KOPT-K1 (cell line): ENCODE measurements around the gene LSM3.

ENCODE experiments used
- H3K27ac ChIP-seq: fragments of 200-600 bp; sonication (generic); 2 replicates; pipeline ENCODE4 v1.5.1; 2016; ENCODE audit warnings: antibody characterized with exemption, mild to moderate bottlenecking, low read depth, low read length; ENCODE audit not compliant: poor library complexity, severe bottlenecking
- H3K36me3 ChIP-seq: fragments of 200-600 bp; sonication (generic); 2 replicates; pipeline ENCODE4 v1.5.1; 2017; ENCODE audit warnings: antibody characterized with exemption, mild to moderate bottlenecking, low read length, moderate library complexity; ENCODE audit not compliant: insufficient read depth
- H3K9me3 ChIP-seq: fragments of 200-600 bp; sonication (generic); 2 replicates; pipeline ENCODE4 v1.5.1; 2017; ENCODE audit warnings: antibody characterized with exemption, low read length, mild to moderate bottlenecking; ENCODE audit not compliant: insufficient read depth, poor library complexity, severe bottlenecking

LSM3 gene

GRCh38 chr3:14161282-14161681 lies 17.3 kb upstream of the LSM3 start:
- Histone ChIP-seq H3K36me3 (peaks cover 97% of the 10 kb centered on the region), H3K27ac (no peak overlapping the region), H3K9me3 (peaks cover 20% of the 10 kb centered on the region)

- Histone ChIP-seq H3K36me3 (peaks cover 97% of the 10 kb centered on the region), H3K27ac (no peak overlapping the region), H3K9me3 (peaks cover 20% of the 10 kb centered on the region)
These were observed 16.4 kb upstream of the LSM3 start for GRCh38 chr3:14162178-14162577.

- Histone ChIP-seq H3K27ac (no peak overlapping the region), H3K9me3 (peaks cover 4% of the 10 kb centered on the region), H3K36me3 (peaks cover 99% of the 10 kb centered on the region)
These were observed 11.6 kb upstream of the LSM3 start for GRCh38 chr3:14166877-14167603.

GRCh38 chr3:14169435-14169834 lies 9.2 kb upstream of the LSM3 start:
- peaks cover 86% of the 10 kb centered on the region for H3K36me3 ChIP-seq
- no peaks in the 10 kb centered on the region for H3K9me3 ChIP-seq
- H3K27ac ChIP-seq, result no peak overlapping the region

- Histone ChIP-seq H3K27ac (no peak overlapping the region), H3K36me3 (peaks cover 81% of the 10 kb centered on the region), H3K9me3 (no peaks in the 10 kb centered on the region)
These were observed 8.7 kb upstream of the LSM3 start for GRCh38 chr3:14169871-14170270.

GRCh38 chr3:14170531-14171159 lies 8.0 kb upstream of the LSM3 start:
- Histone ChIP-seq H3K36me3 (peaks cover 74% of the 10 kb centered on the region), H3K27ac (no peak overlapping the region)

GRCh38 chr3:14172496-14172895 lies 6.1 kb upstream of the LSM3 start:
- no peaks in the 10 kb centered on the region for H3K9me3 ChIP-seq
- peaks cover 56% of the 10 kb centered on the region for H3K36me3 ChIP-seq
- no peak overlapping the region for H3K27ac ChIP-seq

More at GRCh38 chr3:14170531-14171159, 8.0 kb upstream of the LSM3 start:
- no peaks in the 10 kb centered on the region for H3K9me3 ChIP-seq

GRCh38 chr3:14174483-14174882 lies 4.1 kb upstream of the LSM3 start:
- no peaks in the 10 kb centered on the region for H3K9me3 ChIP-seq
- peaks cover 36% of the 10 kb centered on the region for H3K36me3 ChIP-seq
- H3K27ac ChIP-seq, result no peak overlapping the region

GRCh38 chr3:14175383-14176037 lies 3.1 kb upstream of the LSM3 start:
- no peak overlapping the region for H3K27ac ChIP-seq
- H3K9me3 ChIP-seq, result no peaks in the 10 kb centered on the region
- H3K36me3 ChIP-seq, result peaks cover 25% of the 10 kb centered on the region

- no peaks in the 10 kb centered on the region for H3K9me3 ChIP-seq
- H3K36me3 ChIP-seq, result peaks cover 22% of the 10 kb centered on the region
- H3K27ac ChIP-seq, result peak overlapping the region; percentile 79
These were observed 904 bp upstream of the LSM3 start for GRCh38 chr3:14177580-14178246.

- H3K27ac ChIP-seq, result peak overlapping the region; percentile 79
- no peaks in the 10 kb centered on the region for H3K9me3 ChIP-seq
- H3K36me3 ChIP-seq, result peaks cover 32% of the 10 kb centered on the region
These were observed 473 bp downstream of the LSM3 start for GRCh38 chr3:14179114-14179465.

GRCh38 chr3:14179795-14180194 lies 1.2 kb downstream of the LSM3 start:
- Histone ChIP-seq H3K36me3 (peaks cover 38% of the 10 kb centered on the region), H3K27ac (peak overlapping the region; percentile 79), H3K9me3 (no peaks in the 10 kb centered on the region)

GRCh38 chr3:14181253-14181652 lies 2.6 kb downstream of the LSM3 start:
- Histone ChIP-seq H3K9me3 (no peaks in the 10 kb centered on the region), H3K36me3 (peaks cover 53% of the 10 kb centered on the region), H3K27ac (no peak overlapping the region)

- Histone ChIP-seq H3K9me3 (no peaks in the 10 kb centered on the region), H3K27ac (no peak overlapping the region), H3K36me3 (peaks cover 69% of the 10 kb centered on the region)
These were observed 4.5 kb downstream of the LSM3 start for GRCh38 chr3:14183015-14183577.
